Lower leg skin (tissue), 3 donors: ENCODE measurements around the gene GPR37.

Source experiments
- POLR2A ChIP-seq, 2 donors: fragments of 450-650 bp; IDR thresholded peaks; one replicate each; pipeline ENCODE4 v1.6.1; 2016 to 2017; ENCODE audit warnings: antibody characterized with exemption in 2 of 2, mild to moderate bottlenecking in 1 of 2, moderate library complexity in 1 of 2
- TF ChIP-seq, protein P1 (sequence below), 3 donors: fragments of 450-650 bp; IDR thresholded peaks; one replicate each; pipeline ENCODE4 v1.5.1; 2016; ENCODE audit warnings: antibody characterized with exemption in 3 of 3, mild to moderate bottlenecking in 3 of 3, moderate library complexity in 2 of 3

DNA sequence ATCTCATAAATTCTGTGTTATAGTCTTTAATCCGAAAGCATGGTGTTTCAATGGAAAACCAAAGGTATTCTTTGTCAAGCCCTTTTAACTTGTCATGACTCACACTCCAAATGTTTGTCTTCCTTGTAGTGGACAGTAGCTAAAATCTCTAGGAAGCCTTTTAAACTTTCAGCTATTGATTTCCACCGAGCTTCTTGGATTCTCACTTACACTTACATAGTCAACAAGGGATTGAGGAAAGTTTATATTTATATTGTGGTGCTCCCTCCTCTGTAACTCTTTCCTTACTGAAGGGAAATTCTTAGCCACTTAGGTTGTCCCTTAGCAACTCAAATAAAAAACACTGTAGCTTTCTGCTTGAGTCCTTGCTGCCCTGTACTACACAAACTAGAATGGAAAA, 31.2 kb upstream of the GPR37 start:
- TF ChIP-seq, protein P1, sequence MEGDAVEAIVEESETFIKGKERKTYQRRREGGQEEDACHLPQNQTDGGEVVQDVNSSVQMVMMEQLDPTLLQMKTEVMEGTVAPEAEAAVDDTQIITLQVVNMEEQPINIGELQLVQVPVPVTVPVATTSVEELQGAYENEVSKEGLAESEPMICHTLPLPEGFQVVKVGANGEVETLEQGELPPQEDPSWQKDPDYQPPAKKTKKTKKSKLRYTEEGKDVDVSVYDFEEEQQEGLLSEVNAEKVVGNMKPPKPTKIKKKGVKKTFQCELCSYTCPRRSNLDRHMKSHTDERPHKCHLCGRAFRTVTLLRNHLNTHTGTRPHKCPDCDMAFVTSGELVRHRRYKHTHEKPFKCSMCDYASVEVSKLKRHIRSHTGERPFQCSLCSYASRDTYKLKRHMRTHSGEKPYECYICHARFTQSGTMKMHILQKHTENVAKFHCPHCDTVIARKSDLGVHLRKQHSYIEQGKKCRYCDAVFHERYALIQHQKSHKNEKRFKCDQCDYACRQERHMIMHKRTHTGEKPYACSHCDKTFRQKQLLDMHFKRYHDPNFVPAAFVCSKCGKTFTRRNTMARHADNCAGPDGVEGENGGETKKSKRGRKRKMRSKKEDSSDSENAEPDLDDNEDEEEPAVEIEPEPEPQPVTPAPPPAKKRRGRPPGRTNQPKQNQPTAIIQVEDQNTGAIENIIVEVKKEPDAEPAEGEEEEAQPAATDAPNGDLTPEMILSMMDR (IDR thresholded peaks at IDR 0.05), result no peak
- no peak for TF ChIP-seq POLR2A (IDR thresholded peaks at IDR 0.05)
